H1 (cell line): ENCODE measurements around the gene PROM2. TPM values are rescaled to one million over a fixed set of nuclear protein-coding genes. Genes with fewer than 3 reads are reported as not detected.

ENCODE experiments used
- CTCF ChIA-PET: fragments of 300-600 bp; sonication (Branson Sonifier 250); formaldehyde crosslinking; loops from one replicate; lab custom pipeline; 2021; ENCODE audit not compliant: partially characterized antibody; lab: Charles Lee
- POLR2A ChIA-PET: fragments of 300-600 bp; sonication (Branson Sonifier 250); formaldehyde crosslinking; loops from one replicate; lab custom pipeline; 2021; ENCODE audit warnings: inconsistent platforms; ENCODE audit not compliant: partially characterized antibody; lab: Charles Lee
- DNase-seq, 2 experiments: peaks; one replicate each; pipeline versions ENCODE4 v3.0.0 to v3.0.0-alpha.2; 2010 to 2022; ENCODE audit warnings: low spot score in 2 of 2, low read depth in 1 of 2, mixed read lengths in 1 of 2
- FAIRE-seq: peaks from 2 replicates; lab custom pipeline; 2011; peaks lifted over from hg19 to GRCh38; lab: Jason Lieb, UNC
- H2AFZ ChIP-seq: 2 replicates; pipeline ENCODE4 v1.8.1; 2012; ENCODE audit warnings: low read length, inconsistent platforms
- H2AK5ac ChIP-seq: 2 replicates; pipeline ENCODE4 v1.6.1; 2013; ENCODE audit warnings: low read depth, low read length
- H2BK120ac ChIP-seq: replicated peaks from 2 replicates; pipeline ENCODE3; 2013; ENCODE audit warnings: low read depth, low read length, inconsistent platforms
- H2BK12ac ChIP-seq: 2 replicates; pipeline ENCODE4 v1.6.1; 2013; ENCODE audit warnings: low read depth, low read length
- H2BK15ac ChIP-seq: 2 replicates; pipeline ENCODE4 v1.6.1; 2013; ENCODE audit warnings: low read length
- H2BK20ac ChIP-seq: 2 replicates; pipeline ENCODE4 v1.6.1; 2013; ENCODE audit warnings: low read length
- H2BK5ac ChIP-seq: 2 replicates; pipeline ENCODE4 v1.6.1; 2013; ENCODE audit warnings: low read depth, low read length
- H3K14ac ChIP-seq: 2 replicates; pipeline ENCODE4 v1.6.1; 2013; ENCODE audit warnings: inconsistent platforms; ENCODE audit not compliant: insufficient read length
- H3K18ac ChIP-seq: 2 replicates; pipeline ENCODE4 v1.6.1; 2013; ENCODE audit warnings: low read length; ENCODE audit errors: extremely low read depth
- H3K23ac ChIP-seq: 2 replicates; pipeline ENCODE4 v1.6.1; 2013; ENCODE audit warnings: inconsistent platforms; ENCODE audit not compliant: insufficient read length
- H3K23me2 ChIP-seq: 2 replicates; pipeline ENCODE4 v1.6.1; 2013; ENCODE audit warnings: low read depth, low read length
- H3K27ac ChIP-seq: 2 replicates; pipeline ENCODE4 v1.6.1; 2011; ENCODE audit warnings: low read depth, low read length, inconsistent platforms
- H3K27me3 ChIP-seq, 4 experiments: replicated peaks in 1 of 4; 1 replicate in 1 of 4; 2 replicates in 3 of 4; pipeline versions ENCODE4 v1.6.1 to v1.8.1; 2011 to 2013; ENCODE audit warnings: low read length in 3 of 4, mild to moderate bottlenecking in 3 of 4, inconsistent platforms in 2 of 4, mixed read lengths in 2 of 4, moderate library complexity in 1 of 4; ENCODE audit not compliant: control insufficient read depth in 3 of 4, insufficient read depth in 3 of 4; ENCODE audit errors: extremely low read depth in 1 of 4
- H3K36me3 ChIP-seq, 4 experiments: 2 replicates each; pipeline versions ENCODE4 v1.6.1 to v1.8.1; 2011 to 2013; ENCODE audit warnings: mild to moderate bottlenecking in 4 of 4, low read length in 3 of 4, moderate library complexity in 2 of 4, control low read depth in 1 of 4, inconsistent platforms in 1 of 4; ENCODE audit not compliant: insufficient read depth in 4 of 4, control insufficient read depth in 2 of 4
- H3K4ac ChIP-seq: replicated peaks from 2 replicates; pipeline ENCODE3; 2013; ENCODE audit warnings: low read length, low read depth, mixed read lengths, inconsistent platforms; ENCODE audit not compliant: insufficient read length
- H3K4me1 ChIP-seq, 4 experiments: replicated peaks in 1 of 4; 1 replicate in 1 of 4; 2 replicates in 3 of 4; pipeline versions ENCODE4 v1.6.1 to v1.8.1; 2011 to 2013; ENCODE audit warnings: low read length in 3 of 4, inconsistent platforms in 2 of 4, mixed read lengths in 1 of 4; ENCODE audit not compliant: insufficient read depth in 4 of 4, control insufficient read depth in 3 of 4
- H3K4me2 ChIP-seq, 2 experiments: 2 replicates each; pipeline versions ENCODE4 v1.6.1 to v1.8.1; 2011 to 2013; ENCODE audit warnings: low read depth in 2 of 2, low read length in 2 of 2, control low read depth in 1 of 2, inconsistent platforms in 1 of 2, mild to moderate bottlenecking in 1 of 2; ENCODE audit not compliant: insufficient read depth in 1 of 2
- H3K4me3 ChIP-seq, 4 experiments: fragments of 200-600, 300-600 bp in 1 of 4; sonication (generic), shearing (Covaris generic), sonication (Bioruptor Twin) in 1 of 4; 2 replicates each; pipeline versions ENCODE4 v1.5.1 to v1.8.1; 2011 to 2016; ENCODE audit warnings: low read length in 4 of 4, low read depth in 3 of 4, control low read depth in 2 of 4, inconsistent platforms in 2 of 4, mild to moderate bottlenecking in 2 of 4, mixed read lengths in 1 of 4, moderate library complexity in 1 of 4; ENCODE audit not compliant: insufficient read depth in 2 of 4; ENCODE audit errors: extremely low read depth in 1 of 4
- H3K56ac ChIP-seq: replicated peaks from 2 replicates; pipeline ENCODE3; 2013; ENCODE audit warnings: low read depth, mild to moderate bottlenecking, mixed read lengths, low read length, inconsistent platforms; ENCODE audit not compliant: insufficient read length
- H3K79me1 ChIP-seq: 2 replicates; pipeline ENCODE4 v1.6.1; 2013; ENCODE audit warnings: low read depth, low read length, control low read depth
- H3K79me2 ChIP-seq, 2 experiments: 2 replicates each; pipeline versions ENCODE4 v1.6.1 to v1.8.1; 2012 to 2013; ENCODE audit warnings: low read length in 2 of 2, mild to moderate bottlenecking in 2 of 2, inconsistent platforms in 1 of 2; ENCODE audit not compliant: insufficient read depth in 2 of 2, control insufficient read depth in 1 of 2
- H3K9ac ChIP-seq, 4 experiments: replicated peaks in 1 of 4; 1 replicate in 1 of 4; 2 replicates in 3 of 4; pipeline versions ENCODE4 v1.6.1 to v1.8.1; 2011 to 2013; ENCODE audit warnings: low read depth in 3 of 4, low read length in 3 of 4, control low read depth in 2 of 4, mild to moderate bottlenecking in 2 of 4, moderate library complexity in 2 of 4, inconsistent platforms in 1 of 4; ENCODE audit errors: extremely low read depth in 1 of 4
- H3K9me3 ChIP-seq, 2 experiments: 2 replicates each; pipeline versions ENCODE4 v1.6.1 to v1.8.1; 2012 to 2013; ENCODE audit warnings: mild to moderate bottlenecking in 2 of 2, moderate library complexity in 2 of 2, control low read depth in 1 of 2, inconsistent platforms in 1 of 2, low read depth in 1 of 2, low read length in 1 of 2, mixed read lengths in 1 of 2; ENCODE audit not compliant: insufficient read depth in 2 of 2
- H4K20me1 ChIP-seq, 2 experiments: replicated peaks in 1 of 2; 2 replicates each; pipeline versions ENCODE3 to v1.8.1; 2011 to 2013; ENCODE audit warnings: inconsistent platforms in 2 of 2, low read length in 2 of 2, mild to moderate bottlenecking in 1 of 2; ENCODE audit not compliant: insufficient read depth in 2 of 2, control insufficient read depth in 1 of 2
- H4K5ac ChIP-seq: 2 replicates; pipeline ENCODE4 v1.6.1; 2013; ENCODE audit warnings: low read length, low read depth, mixed read lengths, inconsistent platforms; ENCODE audit not compliant: insufficient read length
- H4K8ac ChIP-seq: 2 replicates; pipeline ENCODE4 v1.8.0; 2013; ENCODE audit warnings: mild to moderate bottlenecking, moderate library complexity, low read length, inconsistent platforms; ENCODE audit not compliant: insufficient read depth; ENCODE audit errors: extremely low read depth
- H4K91ac ChIP-seq: replicated peaks from 2 replicates; pipeline ENCODE3; 2013; ENCODE audit warnings: low read length, mixed read lengths, inconsistent platforms; ENCODE audit not compliant: insufficient read length
- BACH1 ChIP-seq: IDR thresholded peaks from 2 replicates; pipeline ENCODE4 v1.6.1; 2012; ENCODE audit warnings: low read length, improper control_type of control experiment
- GTF2F1 ChIP-seq: IDR thresholded peaks from 2 replicates; pipeline ENCODE4 v1.6.1; 2012; ENCODE audit warnings: low read depth, low read length, improper control_type of control experiment, borderline replicate concordance
- NRF1 ChIP-seq: IDR thresholded peaks from 2 replicates; pipeline ENCODE4 v1.6.1; 2011; ENCODE audit warnings: mild to moderate bottlenecking, low read depth, low read length, improper control_type of control experiment
- PHF8 ChIP-seq: fragments of 200-600 bp; sonication (generic); conservative IDR thresholded peaks from 2 replicates; pipeline ENCODE4 v1.7.1; 2012; ENCODE audit warnings: low read depth, mild to moderate bottlenecking, inconsistent platforms, low read length, moderate library complexity
- POLR2A ChIP-seq, 2 experiments: IDR thresholded peaks; 1 replicate in 1 of 2; 2 replicates in 1 of 2; pipeline ENCODE4 v1.6.1; 2011; ENCODE audit warnings: low read depth in 2 of 2, low read length in 2 of 2, mild to moderate bottlenecking in 2 of 2; ENCODE audit errors: control extremely low read depth in 1 of 2
- SRF ChIP-seq: IDR thresholded peaks from 2 replicates; pipeline ENCODE4 v1.6.1; 2011; ENCODE audit warnings: mild to moderate bottlenecking, low read depth, low read length, moderate library complexity
- SUZ12 ChIP-seq: fragments of 200-600 bp; sonication (generic); IDR thresholded peaks from 2 replicates; pipeline ENCODE4 v1.6.1; 2012; ENCODE audit warnings: mild to moderate bottlenecking, inconsistent platforms, low read length, moderate library complexity, mixed read lengths
- WGBS, 2 experiments: shearing (Covaris generic) in 1 of 2; methylation state at CpG; one replicate each; pipeline versions ENCODE4 v1.1.6 to v1.1.7; 2013 to 2015; ENCODE audit warnings: low lambda C conversion rate in 2 of 2, mixed read lengths in 2 of 2, inconsistent platforms in 1 of 2, low coverage in 1 of 2, missing lambda C conversion rate in 1 of 2; ENCODE audit not compliant: insufficient replicate concordance in 2 of 2, insufficient coverage in 1 of 2, insufficient read length in 1 of 2; ENCODE audit errors: extremely low coverage in 1 of 2, missing lambda C conversion rate in 1 of 2; 5-methylcytosine and 5-hydroxymethylcytosine counted together
- polyA plus RNA-seq, 7 experiments: library from polyadenylated mRNA; depleted of rRNA in 3 of 7; stranded (reverse) in 5 of 7; unstranded in 2 of 7; fragments of >200 nt in 5 of 7; fragments of 200-250 nt in 2 of 7; gene quantifications; 1 replicate in 5 of 7; 2 replicates in 1 of 7; 4 replicates in 1 of 7; pipeline versions ENCODE4 v1.2.1 to v1.2.3, GENCODE V29; 2011 to 2013; ENCODE audit warnings: missing spikeins in 2 of 7, mixed read lengths in 2 of 7
- total RNA-seq: library from RNA; stranded (reverse); fragmentation: NEBNext Ultra II Directional; extraction: Animal tissue kit (Norgen Biotek cat#: 25700); gene quantifications from 2 replicates; pipeline ENCODE4 v1.2.1, GENCODE V29; 2021

The PROM2 gene
- total and polyA plus RNA-seq, 2 of the 8 experiments (the other 6 are each of a cell fraction or from before 2014, with no cell fraction given), result 1.6 to 3.8 TPM

- H3K56ac ChIP-seq, result no peak overlapping the region
- no peak overlapping the region for H2BK15ac ChIP-seq
- H2BK120ac ChIP-seq, result no peak overlapping the region
- H3K36me3 ChIP-seq, result no peaks in the 10 kb centered on the region; a peak in 1 of 8 replicates
- H4K91ac ChIP-seq, result no peak overlapping the region
- H2BK12ac ChIP-seq, result no peak overlapping the region
- no peak overlapping the region for H3K4me2 ChIP-seq
- no peak overlapping the region for H3K27ac ChIP-seq
- ChIA-PET POLR2A (no interaction called here), CTCF (no interaction called here)
- H3K23ac ChIP-seq, result no peak overlapping the region
- FAIRE-seq (no peak), DNase-seq (no peak)
- no peak overlapping the region for H3K9ac ChIP-seq
- no peak overlapping the region for H2BK20ac ChIP-seq
- H3K79me1 ChIP-seq, result no peaks in the 10 kb centered on the region; the same call in 1 of the 2 replicates
- WGBS, 2 experiments, result 78% methylated on average over 12 of the region's 15 CpGs; no CpG with 5 or more reads in 1 of the 2 experiments
- no peak overlapping the region for H3K4ac ChIP-seq
- no peaks in the 10 kb centered on the region for H3K79me2 ChIP-seq
- H2AK5ac ChIP-seq, result no peak overlapping the region
- no peak overlapping the region for H2AFZ ChIP-seq
- H4K5ac ChIP-seq, result no peak overlapping the region
- no peak overlapping the region for H2BK5ac ChIP-seq
- peaks cover 11% of the 10 kb centered on the region; the same call in 1 of the 2 replicates for H3K23me2 ChIP-seq
- H3K14ac ChIP-seq, result no peak overlapping the region
- no peak overlapping the region for H3K4me3 ChIP-seq
- H3K27me3 ChIP-seq, result no peaks in the 10 kb centered on the region
- H3K9me3 ChIP-seq, result peaks cover 74 to 97% of the 10 kb centered on the region in 2 experiments
- H3K4me1 ChIP-seq, result peaks cover 0 to 3% (median 0%) of the 10 kb centered on the region in 4 experiments; a peak in 1 of 7 replicates
- no peak overlapping the region for H3K18ac ChIP-seq
- peaks cover 0 to 6% of the 10 kb centered on the region in 2 experiments for H4K20me1 ChIP-seq
- peak overlapping the region; percentile 69; the same call in 1 of the 2 replicates for H4K8ac ChIP-seq
- TF ChIP-seq GTF2F1 (no peak), POLR2A (IDR thresholded peaks at IDR 0.05; ENCODE audit: control extremely low read depth in 1 of 2, low read depth in 2 of 2, low read length in 2 of 2) (no peak), BACH1 (no peak), SUZ12 (no peak), SRF (no peak), NRF1 (no peak), PHF8 (no peak)
These were observed 54.3 kb downstream of the PROM2 start for GRCh38 chr2:95328358-95329125.
